Parathyroid adenoma (tissue), 2 donors: ENCODE measurements around the gene ASTN2.

Experiments used
- H2AFZ ChIP-seq: fragments of 300-600 bp; sonication (generic); one replicate; pipeline ENCODE4 v1.7.0; 2017; ENCODE audit warnings: antibody characterized with exemption, mild to moderate bottlenecking
- H3K27ac ChIP-seq: fragments of 300-600 bp; sonication (generic); one replicate; pipeline ENCODE4 v1.7.0; 2017
- H3K27me3 ChIP-seq: fragments of 300-600 bp; sonication (generic); one replicate; pipeline ENCODE4 v1.7.0; 2017; ENCODE audit warnings: low read length; ENCODE audit not compliant: control insufficient read depth, insufficient read depth
- H3K36me3 ChIP-seq: fragments of 300-600 bp; sonication (generic); one replicate; pipeline ENCODE4 v1.7.0; 2017; ENCODE audit warnings: low read length; ENCODE audit not compliant: control insufficient read depth, insufficient read depth
- H3K4me1 ChIP-seq: fragments of 300-600 bp; sonication (generic); one replicate; pipeline ENCODE4 v1.7.0; 2017; ENCODE audit warnings: control low read depth
- H3K4me2 ChIP-seq: fragments of 300-600 bp; sonication (generic); one replicate; pipeline ENCODE4 v1.7.0; 2017; ENCODE audit warnings: low read length
- H3K4me3 ChIP-seq: fragments of 300-600 bp; sonication (generic); one replicate; pipeline ENCODE4 v1.7.0; 2017; ENCODE audit warnings: low read depth, low read length
- H3K79me2 ChIP-seq: fragments of 300-600 bp; sonication (generic); one replicate; pipeline ENCODE4 v1.7.0; 2017; ENCODE audit warnings: control low read depth
- H3K9ac ChIP-seq: fragments of 300-600 bp; sonication (generic); one replicate; pipeline ENCODE4 v1.7.0; 2017; ENCODE audit warnings: mild to moderate bottlenecking
- H3K9me3 ChIP-seq: fragments of 300-600 bp; sonication (generic); one replicate; pipeline ENCODE4 v1.7.0; 2017; ENCODE audit warnings: low read length; ENCODE audit not compliant: control insufficient read depth
- CTCF ChIP-seq: fragments of 300-600 bp; sonication (generic); IDR thresholded peaks from one replicate; pipeline ENCODE4 v1.7.0; 2017; ENCODE audit warnings: antibody characterized with exemption, mild to moderate bottlenecking
- donor health status: primary hyperparathyroidism.

Gene ASTN2

GRCh38 chr9:116720111-116720510, 694.7 kb downstream of the ASTN2 start:
- H3K27ac ChIP-seq, result no peak overlapping the region
- TF ChIP-seq CTCF, result no peak
- H3K36me3 ChIP-seq, result no peaks in the 10 kb centered on the region
- H3K4me2 ChIP-seq, result no peak overlapping the region
- no peak overlapping the region for H2AFZ ChIP-seq
- no peaks in the 10 kb centered on the region for H3K27me3 ChIP-seq
- no peak overlapping the region for H3K4me3 ChIP-seq
- no peak overlapping the region for H3K9ac ChIP-seq
- no peaks in the 10 kb centered on the region for H3K9me3 ChIP-seq
- no peaks in the 10 kb centered on the region for H3K79me2 ChIP-seq
- no peaks in the 10 kb centered on the region for H3K4me1 ChIP-seq

- Histone ChIP-seq H3K4me1 (no peaks in the 10 kb centered on the region), H2AFZ (no peak overlapping the region), H3K36me3 (no peaks in the 10 kb centered on the region), H3K4me2 (no peak overlapping the region), H3K27me3 (no peaks in the 10 kb centered on the region), H3K9me3 (no peaks in the 10 kb centered on the region), H3K27ac (no peak overlapping the region), H3K4me3 (no peak overlapping the region), H3K79me2 (no peaks in the 10 kb centered on the region), H3K9ac (no peak overlapping the region)
- TF ChIP-seq CTCF, result no peak
Measured at GRCh38 chr9:116718111-116718510, 696.7 kb downstream of the ASTN2 start.

GRCh38 chr9:116717150-116717549, 697.7 kb downstream of the ASTN2 start:
- no peak overlapping the region for H3K4me2 ChIP-seq
- no peaks in the 10 kb centered on the region for H3K9me3 ChIP-seq
- no peak overlapping the region for H3K4me3 ChIP-seq
- TF ChIP-seq CTCF, result no peak
- no peak overlapping the region for H3K9ac ChIP-seq
- no peaks in the 10 kb centered on the region for H3K79me2 ChIP-seq
- no peak overlapping the region for H2AFZ ChIP-seq
- no peaks in the 10 kb centered on the region for H3K4me1 ChIP-seq
- no peaks in the 10 kb centered on the region for H3K27me3 ChIP-seq
- no peak overlapping the region for H3K27ac ChIP-seq
- no peaks in the 10 kb centered on the region for H3K36me3 ChIP-seq

- no peak overlapping the region for H3K4me3 ChIP-seq
Measured at GRCh38 chr9:116716438-116716837, 698.4 kb downstream of the ASTN2 start.

More at GRCh38 chr9:116716438-116716837, 698.4 kb downstream of the ASTN2 start:
- no peak overlapping the region for H2AFZ ChIP-seq
- H3K4me1 ChIP-seq, result no peaks in the 10 kb centered on the region
- no peak overlapping the region for H3K9ac ChIP-seq
- H3K4me2 ChIP-seq, result no peak overlapping the region
- no peaks in the 10 kb centered on the region for H3K79me2 ChIP-seq
- no peaks in the 10 kb centered on the region for H3K9me3 ChIP-seq
- no peak for TF ChIP-seq CTCF
- H3K36me3 ChIP-seq, result no peaks in the 10 kb centered on the region
- no peak overlapping the region for H3K27ac ChIP-seq
- no peaks in the 10 kb centered on the region for H3K27me3 ChIP-seq
